GM18858 (cell line): Measurements from ENCODE around the gene CCDC34.

Source experiments
- ATAC-seq: cut with Tn5 transposase; IDR thresholded peaks from one replicate; pipeline ENCODE4 v1.9.1; 2021; ENCODE audit not compliant: unreplicated experiment

Gene CCDC34

GRCh38 chr11:27291954-27292636, 70.9 kb downstream of the CCDC34 start:
- no peak for ATAC-seq

DNA sequence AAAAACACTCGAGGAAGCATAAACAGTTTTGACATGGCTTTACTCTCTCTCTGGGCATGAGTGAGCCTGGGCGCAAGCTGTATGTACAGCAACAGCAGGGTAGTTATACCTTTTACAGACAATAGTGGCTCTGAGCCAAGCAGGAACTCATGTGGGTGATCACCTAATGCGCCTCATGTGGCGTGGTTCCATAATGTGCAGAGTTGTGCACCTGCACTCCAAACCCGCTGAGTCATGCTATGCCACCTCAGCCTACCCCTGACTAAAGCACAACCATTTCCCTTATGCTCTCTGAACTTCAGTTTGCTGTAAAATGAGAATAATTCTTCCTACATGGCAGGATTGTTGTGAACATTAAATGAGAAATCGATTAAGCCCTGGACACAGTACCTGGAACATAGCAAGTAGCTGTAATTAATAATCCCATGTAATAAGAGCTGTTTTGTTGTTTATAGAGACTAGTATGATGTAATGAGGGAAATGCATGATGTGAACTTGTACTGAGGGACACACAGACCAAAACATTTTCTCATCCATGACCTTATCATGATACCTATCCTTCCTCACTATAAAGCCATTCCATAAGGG, 71.6 kb downstream of the CCDC34 start:
- ATAC-seq, result no peak

GRCh38 chr11:27290261-27291050, 72.6 kb downstream of the CCDC34 start:
- no peak for ATAC-seq
